Suprapubic skin (tissue), 4 donors: ENCODE data around the gene WBP4.

Experiments
- EP300 ChIP-seq: sonication (generic); formaldehyde crosslinking; IDR thresholded peaks from one replicate; pipeline ENCODE4 v1.6.1; 2017; ENCODE audit warnings: antibody characterized with exemption
- POLR2A ChIP-seq, 2 donors: fragments of 450-650 bp; IDR thresholded peaks; one replicate each; pipeline ENCODE4 v1.6.1; 2017; ENCODE audit warnings: antibody characterized with exemption in 2 of 2, mild to moderate bottlenecking in 2 of 2, moderate library complexity in 2 of 2
- POLR2AphosphoS5 ChIP-seq, 3 donors: sonication (generic); formaldehyde crosslinking; IDR thresholded peaks; one replicate each; pipeline ENCODE4 v1.6.1; 2017; ENCODE audit warnings: antibody characterized with exemption in 3 of 3
- TF ChIP-seq, protein P1 (sequence below), 2 donors: fragments of 200-600 bp in 1 of 2; fragments of 450-650 bp in 1 of 2; sonication (generic) in 1 of 2; IDR thresholded peaks; one replicate each; pipeline ENCODE4 v1.5.1; 2016 to 2019; ENCODE audit warnings: antibody characterized with exemption in 2 of 2, mild to moderate bottlenecking in 1 of 2, moderate library complexity in 1 of 2

- TF ChIP-seq, protein P1, sequence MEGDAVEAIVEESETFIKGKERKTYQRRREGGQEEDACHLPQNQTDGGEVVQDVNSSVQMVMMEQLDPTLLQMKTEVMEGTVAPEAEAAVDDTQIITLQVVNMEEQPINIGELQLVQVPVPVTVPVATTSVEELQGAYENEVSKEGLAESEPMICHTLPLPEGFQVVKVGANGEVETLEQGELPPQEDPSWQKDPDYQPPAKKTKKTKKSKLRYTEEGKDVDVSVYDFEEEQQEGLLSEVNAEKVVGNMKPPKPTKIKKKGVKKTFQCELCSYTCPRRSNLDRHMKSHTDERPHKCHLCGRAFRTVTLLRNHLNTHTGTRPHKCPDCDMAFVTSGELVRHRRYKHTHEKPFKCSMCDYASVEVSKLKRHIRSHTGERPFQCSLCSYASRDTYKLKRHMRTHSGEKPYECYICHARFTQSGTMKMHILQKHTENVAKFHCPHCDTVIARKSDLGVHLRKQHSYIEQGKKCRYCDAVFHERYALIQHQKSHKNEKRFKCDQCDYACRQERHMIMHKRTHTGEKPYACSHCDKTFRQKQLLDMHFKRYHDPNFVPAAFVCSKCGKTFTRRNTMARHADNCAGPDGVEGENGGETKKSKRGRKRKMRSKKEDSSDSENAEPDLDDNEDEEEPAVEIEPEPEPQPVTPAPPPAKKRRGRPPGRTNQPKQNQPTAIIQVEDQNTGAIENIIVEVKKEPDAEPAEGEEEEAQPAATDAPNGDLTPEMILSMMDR (IDR thresholded peaks at IDR 0.05): no peak
- TF ChIP-seq POLR2A (IDR thresholded peaks at IDR 0.05) (no peak), POLR2AphosphoS5 (IDR thresholded peaks at IDR 0.05) (no peak), EP300 (no peak)
Measured at GRCh38 chr13:41065078-41065477, 3.8 kb downstream of the WBP4 start.
